ENCODE measurements around the gene POLD4. TPM values are rescaled to one million over a fixed set of nuclear protein-coding genes. Genes with fewer than 3 reads are reported as not detected.

The POLD4 gene
- total RNA-seq, 6 donors from 2014 or later: 55.5 to 173 (median 106) TPM

- Histone ChIP-seq H3K9me3 (no peaks in the 10 kb centered on the region), H3K4me3 (no peak overlapping the region), H3K27ac (no peak overlapping the region), H3K4me1 (peaks cover 15 to 26% (median 21%) of the 10 kb centered on the region in 4 donors), H3K36me3 (peaks cover 14 to 49% (median 32%) of the 10 kb centered on the region in 4 donors), H3K27me3 (no peaks in the 10 kb centered on the region)
- ATAC-seq (ENCODE audit: low FRiP score in 2 of 2) (no peak), DNase-seq (peak; percentile 18 to 71)
- 90 to 94% methylated on average over 10 to 12 of the region's 12 CpGs for WGBS, 2 donors
- TF ChIP-seq POLR2AphosphoS5 (IDR thresholded peaks at IDR 0.05): no peak
- no peak for TF ChIP-seq POLR2A (IDR thresholded peaks at IDR 0.05)
- TF ChIP-seq CTCF (IDR thresholded peaks at IDR 0.05): no peak
- TF ChIP-seq EP300 (IDR thresholded peaks at IDR 0.05): no peak
Observed at GRCh38 chr11:67307545-67308001, 45.8 kb downstream of the POLD4 start.

DNA sequence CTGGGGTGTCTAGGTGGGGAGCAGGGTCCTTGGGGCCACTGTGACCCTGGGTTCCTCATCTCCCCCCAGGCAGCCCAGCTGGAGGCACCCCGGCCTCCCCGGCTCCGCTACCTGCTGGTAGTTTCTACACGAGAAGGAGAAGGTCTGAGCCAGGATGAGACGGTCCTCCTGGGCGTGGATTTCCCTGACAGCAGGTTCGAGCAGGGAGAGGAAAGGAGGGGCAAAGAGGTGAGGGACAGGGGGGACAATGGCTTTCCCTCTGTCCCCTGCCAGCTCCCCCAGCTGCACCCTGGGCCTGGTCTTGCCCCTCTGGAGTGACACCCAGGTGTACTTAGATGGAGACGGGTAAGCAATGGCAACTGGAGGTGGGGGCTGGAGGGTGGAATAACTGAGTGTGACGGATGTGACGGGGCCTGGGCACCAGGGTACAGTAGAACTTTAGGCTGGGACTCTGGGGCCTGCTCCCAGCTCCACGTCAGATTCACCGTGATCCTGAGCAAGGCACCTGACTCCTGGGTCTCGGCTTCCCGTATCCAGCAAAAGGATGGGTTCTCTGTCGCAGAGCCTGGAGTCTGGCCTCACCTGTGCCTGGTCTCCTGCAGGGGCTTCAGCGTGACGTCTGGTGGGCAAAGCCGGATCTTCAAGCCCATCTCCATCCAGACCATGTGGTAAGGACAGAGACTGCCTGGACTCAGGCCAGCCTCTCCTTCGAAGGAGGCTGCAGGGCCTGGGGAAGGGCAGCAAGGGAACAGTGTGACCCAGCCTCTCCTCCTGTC, 46.4 kb downstream of the POLD4 start:
- Histone ChIP-seq H3K4me1 (peaks cover 18 to 29% (median 23%) of the 10 kb centered on the region in 4 donors), H3K27me3 (no peaks in the 10 kb centered on the region), H3K9me3 (no peaks in the 10 kb centered on the region), H3K27ac (no peak overlapping the region), H3K36me3 (peaks cover 14 to 49% (median 32%) of the 10 kb centered on the region in 4 donors), H3K4me3 (no peak overlapping the region)
- peak in 1 of 2 donors; percentile 52 for DNase-seq
- no peak for TF ChIP-seq POLR2AphosphoS5 (IDR thresholded peaks at IDR 0.05)
- no peak for TF ChIP-seq EP300 (IDR thresholded peaks at IDR 0.05)
- TF ChIP-seq CTCF (IDR thresholded peaks at IDR 0.05): no peak
- no peak for TF ChIP-seq POLR2A (IDR thresholded peaks at IDR 0.05)
- no peak for ATAC-seq (ENCODE audit: low FRiP score in 2 of 2)
- WGBS, 2 donors: 93 to 94% methylated on average over 11 to 18 of the region's 19 CpGs

DNA sequence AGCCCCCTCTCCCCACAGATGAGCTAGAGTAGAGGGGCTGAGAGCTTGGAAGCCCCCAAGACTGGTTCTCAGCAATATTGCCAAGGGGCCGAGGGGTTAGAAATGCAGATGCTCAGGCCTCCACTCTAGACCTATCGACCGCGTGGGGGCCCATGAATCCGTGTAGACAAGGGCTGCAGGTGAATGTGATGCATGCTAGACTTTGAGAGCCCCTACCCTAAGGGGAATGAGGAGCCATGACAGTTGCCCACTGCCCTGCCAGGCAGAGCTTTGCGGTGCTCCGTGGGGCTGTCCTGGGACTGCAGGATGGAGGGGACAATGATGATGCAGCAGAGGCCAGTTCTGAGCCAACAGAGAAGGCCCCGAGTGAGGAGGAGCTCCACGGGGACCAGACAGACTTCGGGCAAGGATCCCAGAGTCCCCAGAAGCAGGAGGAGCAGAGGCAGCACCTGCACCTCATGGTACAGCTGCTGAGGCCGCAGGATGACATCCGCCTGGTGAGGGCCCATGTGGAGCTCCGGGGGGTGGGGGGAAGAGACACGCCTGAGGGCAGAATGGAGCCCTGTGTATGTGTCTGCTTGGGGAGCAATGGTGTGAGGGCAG, 48.7 kb downstream of the POLD4 start:
- H3K4me3 ChIP-seq: peak overlapping the region in 3 of 4 donors; percentile 83 to 99 (median 93)
- no peaks in the 10 kb centered on the region for H3K27me3 ChIP-seq
- TF ChIP-seq CTCF (IDR thresholded peaks at IDR 0.05): no peak
- no peak for TF ChIP-seq POLR2AphosphoS5 (IDR thresholded peaks at IDR 0.05)
- TF ChIP-seq EP300 (IDR thresholded peaks at IDR 0.05): no peak
- TF ChIP-seq POLR2A (IDR thresholded peaks at IDR 0.05): no peak
- ATAC-seq (ENCODE audit: low FRiP score in 2 of 2) (no peak), DNase-seq (peak in 1 of 2 donors; percentile 19)
- H3K36me3 ChIP-seq: peaks cover 18 to 51% (median 38%) of the 10 kb centered on the region in 4 donors
- no peaks in the 10 kb centered on the region for H3K9me3 ChIP-seq
- peak overlapping the region in 3 of 4 donors; percentile 91 to 96 (median 94) for H3K27ac ChIP-seq
- H3K4me1 ChIP-seq: peaks cover 23 to 39% (median 28%) of the 10 kb centered on the region in 4 donors
- WGBS, 2 donors: 84 to 86% methylated on average over 5 to 14 of the region's 14 CpGs

GRCh38 chr11:67303835-67304411, 49.4 kb downstream of the POLD4 start:
- no peaks in the 10 kb centered on the region for H3K9me3 ChIP-seq
- H3K4me3 ChIP-seq: peak overlapping the region; percentile 83 to 99 (median 89)
- peaks cover 19 to 51% (median 36%) of the 10 kb centered on the region in 4 donors for H3K36me3 ChIP-seq
- ATAC-seq (ENCODE audit: low FRiP score in 2 of 2) (peak; percentile 27 to 43), DNase-seq (peak; percentile 59 to 86)
- peak overlapping the region; percentile 78 to 96 (median 92) for H3K27ac ChIP-seq
- peak in 1 of 2 donors; percentile 5 for TF ChIP-seq POLR2AphosphoS5 (IDR thresholded peaks at IDR 0.05)
- no peak for TF ChIP-seq POLR2A (IDR thresholded peaks at IDR 0.05)
- H3K4me1 ChIP-seq: peaks cover 23 to 39% (median 28%) of the 10 kb centered on the region in 4 donors
- 0 to 5% methylated on average over 7 to 19 of the region's 43 CpGs for WGBS, 2 donors
- H3K27me3 ChIP-seq: no peaks in the 10 kb centered on the region

Data from upper lobe of left lung (tissue), 6 donors.